T47D (cell line): ENCODE data around the gene GPR83.
"Not testable (repeated sequence)": the region's sequence is repeated elsewhere in the genome, so short reads cannot be mapped to it uniquely, and the experiment has no call there.

Source experiments
- DNase-seq, 2 experiments: peaks; one replicate each; pipeline versions ENCODE4 v3.0.0 to v3.0.0-alpha.2; 2011 to 2012; ENCODE audit warnings: low read depth in 1 of 2, low spot score in 1 of 2
- JUND ChIP-seq: IDR thresholded peaks from 2 replicates; pipeline ENCODE4 v1.6.1; 2012; ENCODE audit warnings: low read depth
- in situ Hi-C: cut with HindIII; loops from 2 replicates; pipeline ENCODE4 v1.10.0; 2016; ENCODE audit warnings: low sequenced_read_pairs, low pct_unique_long_range_greater_than_20kb

GPR83 gene

DNA sequence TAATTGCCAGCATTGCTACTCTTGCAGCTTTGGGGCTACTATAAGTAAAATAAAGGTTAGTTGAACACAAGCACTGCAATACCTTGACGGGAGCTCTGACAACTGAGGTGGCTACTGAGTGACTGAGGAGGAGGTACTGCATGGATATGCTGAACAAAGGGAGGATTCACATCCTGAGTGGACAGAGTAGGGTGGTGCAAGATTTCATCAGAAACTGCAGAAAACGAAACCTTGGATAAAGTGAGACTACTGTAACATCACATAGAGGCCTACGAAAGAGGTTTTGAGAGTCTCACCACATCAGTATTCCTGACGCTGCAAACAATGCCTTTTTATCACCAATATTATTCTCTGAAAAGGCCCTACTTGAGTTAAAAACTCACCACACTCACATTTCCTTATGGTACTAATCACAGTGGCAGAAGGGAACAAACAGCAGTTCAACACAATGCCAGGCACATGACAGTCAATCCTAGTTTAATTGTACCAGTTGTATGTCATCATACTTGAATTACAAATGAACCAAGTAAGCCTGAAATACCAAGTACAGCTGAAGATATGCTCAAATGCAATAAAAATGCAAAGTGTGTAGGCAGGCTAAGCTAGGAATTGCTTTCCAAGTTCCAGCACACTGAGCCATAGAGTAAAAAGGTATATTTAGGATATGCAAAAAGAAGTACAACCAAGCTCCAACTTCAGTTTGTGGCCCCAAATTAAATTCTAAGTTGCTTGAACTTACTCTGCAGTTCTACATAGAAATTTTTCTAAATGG is 4.0 kb upstream of the GPR83 start:
- no peak for DNase-seq
- in situ Hi-C loops, result no loop called here
- TF ChIP-seq JUND, result no peak

DNA sequence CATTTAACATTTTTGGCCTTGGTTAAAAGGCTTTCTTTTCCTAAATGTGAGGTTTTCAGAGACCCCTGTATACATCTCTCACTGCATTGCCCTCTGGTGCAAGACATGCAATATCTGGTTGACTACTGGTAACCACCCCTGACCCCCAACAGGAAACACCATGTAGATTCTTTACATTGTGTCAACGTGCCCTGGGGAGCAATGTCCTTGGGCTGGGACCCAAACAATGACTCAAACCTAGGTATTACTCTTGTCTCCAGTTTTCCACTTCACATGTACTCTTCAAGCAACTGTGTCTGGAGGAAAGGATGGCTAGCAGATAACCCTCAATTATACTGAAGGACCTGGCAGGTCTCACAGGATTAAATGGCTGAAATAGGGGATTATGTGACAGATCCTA is 1.1 kb upstream of the GPR83 start:
- no peak for DNase-seq
- TF ChIP-seq JUND, result no peak
- in situ Hi-C loops, result no loop called here

GRCh38 chr11:94401773-94402265 is 600 bp upstream of the GPR83 start:
- TF ChIP-seq JUND, result no peak
- no peak for DNase-seq
- in situ Hi-C loops, result no loop called here

DNA sequence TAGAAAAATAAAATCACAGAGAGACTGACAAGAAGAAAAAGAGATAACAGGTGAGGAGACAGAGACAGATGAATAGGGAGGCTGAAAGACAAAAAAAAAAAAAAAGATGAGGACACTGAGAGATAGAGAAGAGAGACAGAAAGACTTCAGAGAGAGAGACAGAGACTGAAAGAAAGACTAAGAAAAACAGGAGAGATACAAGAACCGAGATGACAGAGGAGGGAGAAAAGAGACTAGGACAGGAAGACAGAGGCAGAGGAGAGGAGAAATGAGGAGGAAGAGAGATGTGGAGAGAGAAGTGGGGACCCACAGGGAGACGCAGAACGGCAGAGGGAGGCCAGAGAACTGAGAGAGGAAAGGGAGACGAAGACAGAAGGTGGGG is 771 bp downstream of the GPR83 start:
- DNase-seq, result no peak
- no peak for TF ChIP-seq JUND
- in situ Hi-C loops, result no loop called here

DNA sequence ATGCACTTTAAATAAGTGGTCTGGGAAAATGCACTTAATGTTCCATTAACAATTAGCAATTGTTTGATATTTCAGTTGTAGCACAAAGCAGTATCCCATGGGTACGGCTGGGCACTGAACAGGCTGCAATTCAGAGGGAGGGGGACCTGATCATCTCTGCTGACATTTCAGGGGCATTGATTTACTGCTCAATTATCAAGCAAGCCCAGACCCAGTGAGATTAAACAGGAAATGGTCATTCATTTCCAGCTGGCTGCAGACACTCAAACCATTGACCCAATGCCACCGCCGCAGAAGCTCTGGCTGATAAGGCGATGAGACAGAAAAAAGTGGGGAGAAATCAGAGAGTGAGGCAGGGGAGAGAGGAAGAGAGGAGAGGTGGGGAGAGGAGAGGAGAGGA is 1.2 kb downstream of the GPR83 start:
- no peak for TF ChIP-seq JUND
- in situ Hi-C loops, result no loop called here
- DNase-seq, result no peak

- TF ChIP-seq JUND, result no peak
- no peak for DNase-seq
- in situ Hi-C loops, result no loop called here
These were observed 3.1 kb downstream of the GPR83 start for GRCh38 chr11:94398101-94398500.

GRCh38 chr11:94396282-94396681 is 4.9 kb downstream of the GPR83 start:
- DNase-seq, result no peak
- no peak for TF ChIP-seq JUND
- in situ Hi-C loops, result no loop called here

DNA sequence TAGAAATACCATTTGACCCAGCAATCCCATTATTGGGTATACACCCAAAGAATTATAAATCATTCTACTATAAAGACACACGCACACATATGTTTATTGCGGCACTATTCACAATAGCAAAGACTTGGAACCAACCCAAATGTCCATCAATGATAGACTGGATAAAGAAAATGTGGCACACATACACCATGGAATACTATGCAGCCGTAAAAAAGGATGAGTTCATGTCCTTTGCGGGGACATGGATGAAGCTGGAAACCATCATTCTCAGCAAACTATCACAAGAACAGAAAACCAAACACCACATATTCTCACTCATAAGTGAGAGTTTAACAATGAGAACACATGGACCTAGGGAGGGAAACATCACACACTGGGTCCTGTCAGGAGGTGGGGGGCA is 9.3 kb downstream of the GPR83 start:
- DNase-seq, in situ Hi-C loops: not testable (repeated sequence)

DNA sequence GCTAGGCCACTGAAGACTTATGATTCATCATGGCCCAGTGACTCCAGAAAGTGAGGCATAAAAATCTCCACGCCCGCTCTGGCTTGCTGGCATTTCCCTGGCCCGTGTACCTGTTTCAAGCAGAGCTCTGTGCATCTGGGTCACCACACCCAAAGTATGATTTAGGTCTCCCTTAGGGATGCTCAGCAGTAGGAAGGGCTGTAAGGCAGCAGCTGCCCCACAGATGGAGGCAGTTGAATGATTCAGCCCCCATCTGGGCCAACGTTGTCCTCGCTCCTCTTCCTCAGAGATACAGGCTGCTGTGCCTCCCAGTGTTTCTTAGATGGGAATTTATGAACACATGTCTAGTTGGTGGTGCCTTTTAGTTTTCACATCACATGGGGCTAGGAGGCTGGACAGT is 21.6 kb downstream of the GPR83 start:
- in situ Hi-C loops, result no loop called here
- DNase-seq, result no peak
- no peak for TF ChIP-seq JUND

DNA sequence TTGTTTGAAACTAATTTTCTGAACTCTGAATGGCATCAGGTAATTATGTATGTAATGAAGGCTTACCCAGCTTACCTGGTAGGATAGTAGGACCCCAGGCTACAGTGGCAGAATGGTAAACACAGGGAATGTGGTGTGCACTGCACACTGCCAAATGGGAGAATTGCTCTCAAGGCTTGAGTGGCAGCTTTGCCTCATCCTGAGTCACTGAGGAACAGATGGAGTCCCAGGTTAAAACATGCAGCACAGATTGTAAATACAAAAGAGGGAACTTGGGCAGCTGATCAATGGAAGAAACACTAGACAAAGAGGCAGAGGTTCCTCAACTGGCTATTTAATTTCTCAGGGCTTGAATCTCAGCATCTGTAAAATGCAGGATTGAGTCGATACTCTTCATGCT is 24.4 kb downstream of the GPR83 start:
- no peak for DNase-seq
- no peak for TF ChIP-seq JUND
- in situ Hi-C loops, result no loop called here

GRCh38 chr11:94370576-94370975 is 30.6 kb downstream of the GPR83 start:
- in situ Hi-C loops, DNase-seq: not testable (repeated sequence)

DNA sequence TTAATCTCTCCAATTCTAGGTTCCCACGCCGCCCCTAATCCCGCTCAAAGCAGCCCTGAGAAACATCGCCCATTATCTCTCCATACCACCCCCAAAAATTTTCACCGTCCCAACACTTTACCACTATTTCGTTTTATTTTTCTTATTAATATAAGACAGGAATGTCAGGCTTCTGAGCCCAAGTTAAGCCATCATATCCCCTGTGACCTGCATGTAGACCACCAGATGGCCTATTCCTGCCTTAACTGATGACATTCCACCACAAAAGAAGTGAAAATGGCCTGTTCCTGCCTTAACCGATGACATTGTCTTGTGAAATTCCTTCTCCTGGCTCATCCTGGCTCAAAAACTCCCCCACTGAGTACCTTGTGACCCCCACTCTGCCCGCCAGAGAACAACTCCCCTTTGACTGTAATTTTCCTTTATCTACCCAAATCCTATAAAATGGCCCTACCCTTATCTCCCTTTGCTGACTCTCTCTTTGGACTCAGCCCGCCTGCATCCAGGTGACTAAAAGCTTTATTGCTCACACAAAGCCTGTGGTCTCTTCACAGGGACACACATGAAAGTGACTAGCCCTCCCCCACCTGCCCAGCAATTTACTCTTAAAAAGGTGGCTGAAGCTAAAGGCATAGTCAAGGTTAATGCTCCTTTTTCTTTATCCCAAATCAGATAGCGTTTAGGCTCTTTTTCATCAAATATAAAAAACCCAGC is 50.2 kb downstream of the GPR83 start:
- in situ Hi-C loops, DNase-seq: not testable (repeated sequence)

DNA sequence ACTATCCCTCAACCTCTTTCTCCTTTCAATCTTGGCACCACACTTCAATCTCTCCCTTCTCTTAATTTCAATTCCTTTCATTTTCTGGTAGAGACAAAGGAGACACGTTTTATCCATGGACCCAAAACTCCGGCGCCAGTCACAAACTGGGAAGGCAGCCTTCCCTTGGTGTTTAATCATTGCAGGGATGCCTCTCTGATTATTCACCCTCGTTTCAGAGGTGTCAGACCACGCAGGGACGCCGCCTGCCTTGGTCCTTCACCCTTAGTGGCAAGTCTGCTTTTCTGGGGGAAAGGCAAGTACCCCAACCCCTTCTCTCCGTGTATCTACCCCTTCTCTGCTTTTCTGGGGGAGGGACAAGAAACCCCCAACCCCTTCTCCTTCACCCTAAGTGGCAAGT is 54.9 kb downstream of the GPR83 start:
- in situ Hi-C loops, DNase-seq: not testable (repeated sequence)

DNA sequence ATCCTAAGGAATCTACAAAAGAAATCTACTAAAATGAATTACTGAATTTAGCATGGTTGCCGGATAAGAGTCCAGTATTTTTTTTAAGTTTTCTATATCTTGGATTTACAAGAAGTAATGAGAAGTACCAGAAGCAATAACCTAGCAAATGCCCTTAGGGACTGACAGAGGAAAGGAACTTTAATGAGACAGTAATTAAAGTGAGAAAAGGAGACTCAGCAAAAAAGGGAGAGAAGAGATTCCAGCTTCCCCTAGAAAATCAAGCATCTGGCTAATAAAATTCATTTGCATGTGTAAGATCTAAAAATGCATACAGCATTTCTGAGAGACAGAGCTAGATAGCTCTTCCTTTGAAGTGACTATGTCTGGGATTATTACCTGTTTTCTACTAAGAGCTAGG is 57.7 kb downstream of the GPR83 start:
- in situ Hi-C loops, result no loop called here
- no peak for TF ChIP-seq JUND
- no peak for DNase-seq
